HepG2 (cell line): Measurements from ENCODE around the gene CAMKK1. TPM values are rescaled to one million over a fixed set of nuclear protein-coding genes. Genes with fewer than 3 reads are reported as not detected.

Experiments used
- AKAP8 ChIP-seq: sonication (generic); formaldehyde crosslinking; IDR thresholded peaks from 2 replicates; pipeline ENCODE4 v1.5.1; 2020; ENCODE audit warnings: mild to moderate bottlenecking, missing genetic modification reagents
- ARNT2 ChIP-seq: sonication (generic); formaldehyde crosslinking; IDR thresholded peaks from 2 replicates; pipeline ENCODE4 v1.8.0; 2022; ENCODE audit warnings: mild to moderate bottlenecking, low read depth, missing genetic modification reagents, moderate library complexity
- ASH2L ChIP-seq: fragments of 300-600, 200-600 bp; sonication (generic); IDR thresholded peaks from 2 replicates; pipeline ENCODE4 v1.7.0; 2017; ENCODE audit warnings: low read depth, mild to moderate bottlenecking, moderate library complexity, mixed read lengths, low read length; ENCODE audit not compliant: insufficient read length
- CHD4 ChIP-seq: fragments of 200-600 bp; sonication (generic); IDR thresholded peaks from 2 replicates; pipeline ENCODE4 v1.7.0; 2017; ENCODE audit warnings: mild to moderate bottlenecking, low read length, borderline replicate concordance
- HOXA7 ChIP-seq: sonication (generic); formaldehyde crosslinking; IDR thresholded peaks from 2 replicates; pipeline ENCODE4 v1.8.1; 2022; ENCODE audit warnings: mild to moderate bottlenecking, missing genetic modification reagents, moderate library complexity
- ISL2 ChIP-seq: sonication (generic); formaldehyde crosslinking; IDR thresholded peaks from 2 replicates; pipeline ENCODE4 v1.5.0; 2020; ENCODE audit warnings: missing genetic modification reagents
- NFE2 ChIP-seq: sonication (generic); formaldehyde crosslinking; IDR thresholded peaks from 2 replicates; pipeline ENCODE4 v1.4.0; 2020; ENCODE audit warnings: missing genetic modification reagents
- NFE2L1 ChIP-seq: sonication (generic); formaldehyde crosslinking; IDR thresholded peaks from 2 replicates; pipeline ENCODE4 v1.4.0; 2020; ENCODE audit warnings: missing genetic modification reagents, mild to moderate bottlenecking, borderline replicate concordance
- RBM39 ChIP-seq: fragments of 200-400 bp; formaldehyde crosslinking; IDR thresholded peaks from one replicate; pipeline ENCODE4 v1.6.1; 2018; ENCODE audit warnings: antibody characterized with exemption, mild to moderate bottlenecking, low read depth, low read length; ENCODE audit not compliant: poor library complexity, severe bottlenecking
- RORA ChIP-seq: sonication (generic); formaldehyde crosslinking; IDR thresholded peaks from 2 replicates; pipeline ENCODE4 v1.5.0; 2020; ENCODE audit warnings: mild to moderate bottlenecking, missing genetic modification reagents, moderate library complexity
- SMAD9 ChIP-seq: sonication (generic); formaldehyde crosslinking; IDR thresholded peaks from 2 replicates; pipeline ENCODE4 v1.5.1; 2020; ENCODE audit warnings: mild to moderate bottlenecking, missing genetic modification reagents
- ZNF30 ChIP-seq: sonication (generic); formaldehyde crosslinking; IDR thresholded peaks from 2 replicates; pipeline ENCODE4 v1.5.0; 2020; ENCODE audit warnings: mild to moderate bottlenecking, missing genetic modification reagents
- ZNF589 ChIP-seq: sonication (generic); formaldehyde crosslinking; conservative IDR thresholded peaks from 2 replicates; pipeline ENCODE4 v1.8.0; 2022; ENCODE audit warnings: mild to moderate bottlenecking, moderate library complexity, missing genetic modification reagents
- ZNF670 ChIP-seq: sonication (generic); formaldehyde crosslinking; IDR thresholded peaks from 2 replicates; pipeline ENCODE4 v1.8.0; 2022; ENCODE audit warnings: mild to moderate bottlenecking, missing genetic modification reagents, borderline replicate concordance
- polyA plus RNA-seq, 8 experiments: library from polyadenylated mRNA; depleted of rRNA in 3 of 8; stranded (reverse) in 7 of 8; unstranded in 1 of 8; fragments of >200 nt; fragmentation: Illumina TruSeq in 4 of 8; extraction: Trizol in 4 of 8; gene quantifications; 2 replicates each; pipeline versions ENCODE4 v1.2.1 to v1.2.3, GENCODE V29; 2011 to 2016; ENCODE audit warnings: low read depth in 4 of 8, missing spikeins in 1 of 8, mixed read lengths in 1 of 8; ENCODE audit not compliant: insufficient read depth in 1 of 8
- total RNA-seq, 5 experiments: library from RNA; depleted of rRNA; stranded (reverse); fragments of >200 nt; fragmentation: Illumina TruSeq; extraction: Trizol; gene quantifications; 2 replicates each; pipeline ENCODE4 v1.2.3, GENCODE V29; 2016; ENCODE audit warnings: low read depth in 1 of 5
- TF ChIP-seq, protein P1 (sequence below): sonication (generic); formaldehyde crosslinking; IDR thresholded peaks from 2 replicates; pipeline ENCODE4 v1.4.0; 2020; ENCODE audit warnings: mild to moderate bottlenecking, missing genetic modification reagents
- TF ChIP-seq, protein P2 (sequence below): sonication (generic); formaldehyde crosslinking; IDR thresholded peaks from 2 replicates; pipeline ENCODE4 v1.5.0; 2020; ENCODE audit warnings: missing genetic modification reagents, mild to moderate bottlenecking, borderline replicate concordance
- TF ChIP-seq, protein P3 (sequence below): IDR thresholded peaks from 2 replicates; pipeline ENCODE4 v1.6.1; 2012; ENCODE audit warnings: inconsistent platforms
- TF ChIP-seq, protein P4 (sequence below): sonication (generic); formaldehyde crosslinking; IDR thresholded peaks from 2 replicates; pipeline ENCODE4 v1.4.0; 2020; ENCODE audit warnings: missing genetic modification reagents; ENCODE audit errors: not compliant biosample characterization
- TF ChIP-seq, protein P5 (sequence below): sonication (generic); formaldehyde crosslinking; IDR thresholded peaks from 2 replicates; pipeline ENCODE4 v1.4.0; 2020; ENCODE audit warnings: low read depth, mild to moderate bottlenecking, missing genetic modification reagents

Gene CAMKK1
- total and polyA plus RNA-seq, 2 of the 13 experiments (the other 11 are each of a cell fraction or from before 2014, with no cell fraction given), result 1.5 to 1.6 TPM

DNA sequence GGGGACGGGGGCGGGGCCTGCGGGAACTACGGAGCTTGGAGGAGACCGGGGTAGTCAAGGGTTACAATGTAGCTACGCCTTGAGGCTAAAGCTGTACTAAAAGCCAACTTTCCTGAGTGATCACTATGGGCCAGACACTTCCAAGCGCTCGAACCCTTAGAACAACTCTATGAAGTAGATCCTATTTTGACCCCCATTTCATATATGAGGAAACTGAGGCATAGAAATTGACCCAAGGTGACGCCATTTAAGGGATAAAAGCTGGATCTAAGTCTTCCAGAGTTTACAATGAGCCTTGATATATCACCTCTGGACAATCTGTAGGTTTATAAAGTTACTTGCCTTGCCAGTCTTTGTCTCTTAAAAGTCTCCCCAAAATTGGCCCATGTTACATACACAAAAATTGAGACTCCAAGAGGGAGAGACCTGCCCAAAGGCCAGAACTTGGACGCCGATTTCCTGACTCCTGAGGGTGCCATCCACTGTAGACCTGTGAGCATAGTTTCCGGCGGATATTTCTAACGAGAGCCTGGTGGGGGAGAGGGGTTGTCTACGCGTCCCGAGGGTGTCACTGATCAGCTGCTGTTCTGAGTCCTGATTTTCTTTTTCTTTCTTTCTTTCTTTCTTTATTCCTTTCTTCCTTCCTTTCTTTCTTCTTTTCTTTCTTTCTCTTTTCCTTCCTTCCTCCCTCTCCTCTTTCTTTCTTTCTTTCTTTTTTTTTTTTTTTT is 46.3 kb downstream of the CAMKK1 start (continued):
- no peak for TF ChIP-seq RORA
- TF ChIP-seq, protein P1, sequence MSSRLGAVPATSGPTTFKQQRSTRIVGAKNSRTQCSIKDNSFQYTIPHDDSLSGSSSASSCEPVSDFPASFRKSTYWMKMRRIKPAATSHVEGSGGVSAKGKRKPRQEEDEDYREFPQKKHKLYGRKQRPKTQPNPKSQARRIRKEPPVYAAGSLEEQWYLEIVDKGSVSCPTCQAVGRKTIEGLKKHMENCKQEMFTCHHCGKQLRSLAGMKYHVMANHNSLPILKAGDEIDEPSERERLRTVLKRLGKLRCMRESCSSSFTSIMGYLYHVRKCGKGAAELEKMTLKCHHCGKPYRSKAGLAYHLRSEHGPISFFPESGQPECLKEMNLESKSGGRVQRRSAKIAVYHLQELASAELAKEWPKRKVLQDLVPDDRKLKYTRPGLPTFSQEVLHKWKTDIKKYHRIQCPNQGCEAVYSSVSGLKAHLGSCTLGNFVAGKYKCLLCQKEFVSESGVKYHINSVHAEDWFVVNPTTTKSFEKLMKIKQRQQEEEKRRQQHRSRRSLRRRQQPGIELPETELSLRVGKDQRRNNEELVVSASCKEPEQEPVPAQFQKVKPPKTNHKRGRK (CRISPR knock-in tag), result peak; percentile 73; the same call in 1 of the 2 replicates
- 0 out of 2 replicates have a peak, but pooled peaks have one; percentile 3 for TF ChIP-seq AKAP8 (CRISPR knock-in tag)
- TF ChIP-seq, protein P2, sequence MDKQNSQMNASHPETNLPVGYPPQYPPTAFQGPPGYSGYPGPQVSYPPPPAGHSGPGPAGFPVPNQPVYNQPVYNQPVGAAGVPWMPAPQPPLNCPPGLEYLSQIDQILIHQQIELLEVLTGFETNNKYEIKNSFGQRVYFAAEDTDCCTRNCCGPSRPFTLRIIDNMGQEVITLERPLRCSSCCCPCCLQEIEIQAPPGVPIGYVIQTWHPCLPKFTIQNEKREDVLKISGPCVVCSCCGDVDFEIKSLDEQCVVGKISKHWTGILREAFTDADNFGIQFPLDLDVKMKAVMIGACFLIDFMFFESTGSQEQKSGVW, result no peak
- peak; percentile 11; the same call in 1 of the 2 replicates for TF ChIP-seq ISL2 (CRISPR knock-in tag)
- no peak for TF ChIP-seq ZNF30
- 0 out of 2 replicates have a peak, but pooled peaks have one; percentile 3 for TF ChIP-seq ZNF670 (CRISPR knock-in tag)
- no peak for TF ChIP-seq ASH2L
- 0 out of 2 replicates have a peak, but pooled peaks have one; percentile 29 for TF ChIP-seq CHD4
- TF ChIP-seq, protein P3, sequence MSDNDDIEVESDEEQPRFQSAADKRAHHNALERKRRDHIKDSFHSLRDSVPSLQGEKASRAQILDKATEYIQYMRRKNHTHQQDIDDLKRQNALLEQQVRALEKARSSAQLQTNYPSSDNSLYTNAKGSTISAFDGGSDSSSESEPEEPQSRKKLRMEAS, result no peak
- TF ChIP-seq NFE2 (CRISPR knock-in tag), result no peak
- TF ChIP-seq, protein P4, sequence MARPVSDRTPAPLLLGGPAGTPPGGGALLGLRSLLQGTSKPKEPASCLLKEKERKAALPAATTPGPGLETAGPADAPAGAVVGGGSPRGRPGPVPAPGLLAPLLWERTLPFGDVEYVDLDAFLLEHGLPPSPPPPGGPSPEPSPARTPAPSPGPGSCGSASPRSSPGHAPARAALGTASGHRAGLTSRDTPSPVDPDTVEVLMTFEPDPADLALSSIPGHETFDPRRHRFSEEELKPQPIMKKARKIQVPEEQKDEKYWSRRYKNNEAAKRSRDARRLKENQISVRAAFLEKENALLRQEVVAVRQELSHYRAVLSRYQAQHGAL (CRISPR knock-in tag), result no peak
- TF ChIP-seq NFE2L1 (CRISPR knock-in tag), result no peak
- TF ChIP-seq, protein P5, sequence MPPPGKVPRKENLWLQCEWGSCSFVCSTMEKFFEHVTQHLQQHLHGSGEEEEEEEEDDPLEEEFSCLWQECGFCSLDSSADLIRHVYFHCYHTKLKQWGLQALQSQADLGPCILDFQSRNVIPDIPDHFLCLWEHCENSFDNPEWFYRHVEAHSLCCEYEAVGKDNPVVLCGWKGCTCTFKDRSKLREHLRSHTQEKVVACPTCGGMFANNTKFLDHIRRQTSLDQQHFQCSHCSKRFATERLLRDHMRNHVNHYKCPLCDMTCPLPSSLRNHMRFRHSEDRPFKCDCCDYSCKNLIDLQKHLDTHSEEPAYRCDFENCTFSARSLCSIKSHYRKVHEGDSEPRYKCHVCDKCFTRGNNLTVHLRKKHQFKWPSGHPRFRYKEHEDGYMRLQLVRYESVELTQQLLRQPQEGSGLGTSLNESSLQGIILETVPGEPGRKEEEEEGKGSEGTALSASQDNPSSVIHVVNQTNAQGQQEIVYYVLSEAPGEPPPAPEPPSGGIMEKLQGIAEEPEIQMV (CRISPR knock-in tag), result no peak
- TF ChIP-seq ZNF589 (CRISPR knock-in tag), result 0 out of 2 replicates have a peak, but pooled peaks have one; percentile 14
- TF ChIP-seq HOXA7 (CRISPR knock-in tag), result 0 out of 2 replicates have a peak, but pooled peaks have one; percentile 27
- TF ChIP-seq SMAD9, result no peak
- peak; percentile 37 for TF ChIP-seq RBM39
- TF ChIP-seq ARNT2 (CRISPR knock-in tag), result peak; percentile 10; the same call in 1 of the 2 replicates
